Adipocyte (in vitro differentiated cells): Measurements from ENCODE around the gene SDR42E1.
A peak's percentile ranks its signal among the peaks of the same experiment; 100 is the strongest.
"Not testable (repeated sequence)": the region's sequence is repeated elsewhere in the genome, so short reads cannot be mapped to it uniquely, and the experiment has no call there.

Source experiments
- DNase-seq: peaks from one replicate; pipeline ENCODE4 v3.0.0-alpha.2; 2015; ENCODE audit warnings: low read depth
- H3K27me3 ChIP-seq: replicated peaks from 2 replicates; pipeline ENCODE4 v1.7.0; 2013; ENCODE audit warnings: mild to moderate bottlenecking, low read length, moderate library complexity; ENCODE audit not compliant: control insufficient read depth, insufficient read depth
- H3K36me3 ChIP-seq: 2 replicates; pipeline ENCODE4 v1.7.0; 2013; ENCODE audit warnings: low read length, mild to moderate bottlenecking, moderate library complexity; ENCODE audit not compliant: control insufficient read depth, insufficient read depth, severe bottlenecking
- H3K4me1 ChIP-seq: 2 replicates; pipeline ENCODE4 v1.7.0; 2013; ENCODE audit warnings: mild to moderate bottlenecking, low read length, moderate library complexity; ENCODE audit not compliant: control insufficient read depth, insufficient read depth
- H3K4me3 ChIP-seq: 2 replicates; pipeline ENCODE4 v1.7.0; 2013; ENCODE audit warnings: mild to moderate bottlenecking, low read length, moderate library complexity
- H3K9ac ChIP-seq: 2 replicates; pipeline ENCODE4 v1.7.0; 2013; ENCODE audit warnings: mild to moderate bottlenecking, low read length, moderate library complexity
- H3K9me3 ChIP-seq: 2 replicates; pipeline ENCODE4 v1.7.0; 2013; ENCODE audit warnings: mild to moderate bottlenecking, low read length, moderate library complexity; ENCODE audit not compliant: control insufficient read depth

SDR42E1 gene

GRCh38 chr16:81997738-81998137 lies 13.5 kb downstream of the SDR42E1 start:
- Histone ChIP-seq H3K9ac (no peak overlapping the region), H3K4me1 (peaks cover 17% of the 10 kb centered on the region), H3K4me3 (no peak overlapping the region), H3K9me3 (no peaks in the 10 kb centered on the region), H3K36me3 (no peaks in the 10 kb centered on the region), H3K27me3 (peaks cover 2% of the 10 kb centered on the region)
- peak; percentile 84 for DNase-seq

- peak; percentile 32 for DNase-seq
- H3K4me1 ChIP-seq, result peaks cover 17% of the 10 kb centered on the region
- H3K27me3 ChIP-seq, result no peaks in the 10 kb centered on the region
- no peak overlapping the region for H3K9ac ChIP-seq
- H3K4me3 ChIP-seq, result no peak overlapping the region
- H3K36me3 ChIP-seq, result no peaks in the 10 kb centered on the region
- H3K9me3 ChIP-seq, result no peaks in the 10 kb centered on the region
These were observed 14.4 kb downstream of the SDR42E1 start for GRCh38 chr16:81996664-81997509.

DNA sequence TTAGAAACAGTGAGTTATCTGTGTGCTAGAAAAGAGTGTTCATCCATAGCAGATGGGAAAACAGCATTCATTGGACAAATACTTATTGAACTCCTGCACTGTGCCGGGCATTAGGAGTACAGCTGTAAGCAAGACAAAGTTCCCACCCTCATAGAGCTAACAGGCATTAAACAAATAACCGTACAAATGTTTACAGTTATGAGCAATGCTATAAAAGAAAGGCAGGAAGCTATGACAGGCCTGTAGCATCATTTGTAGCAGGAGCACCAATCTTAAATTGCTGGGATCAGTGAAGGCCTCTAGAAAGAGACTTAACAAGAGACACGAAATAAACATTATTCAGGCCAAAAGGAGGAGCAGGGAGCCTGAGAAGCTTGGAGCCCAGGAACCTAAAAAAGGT lies 15.6 kb downstream of the SDR42E1 start:
- Histone ChIP-seq H3K27me3 (no peaks in the 10 kb centered on the region), H3K4me1 (peaks cover 17% of the 10 kb centered on the region), H3K36me3 (no peaks in the 10 kb centered on the region), H3K4me3 (no peak overlapping the region), H3K9me3 (no peaks in the 10 kb centered on the region), H3K9ac (no peak overlapping the region)
- DNase-seq, result no peak

DNA sequence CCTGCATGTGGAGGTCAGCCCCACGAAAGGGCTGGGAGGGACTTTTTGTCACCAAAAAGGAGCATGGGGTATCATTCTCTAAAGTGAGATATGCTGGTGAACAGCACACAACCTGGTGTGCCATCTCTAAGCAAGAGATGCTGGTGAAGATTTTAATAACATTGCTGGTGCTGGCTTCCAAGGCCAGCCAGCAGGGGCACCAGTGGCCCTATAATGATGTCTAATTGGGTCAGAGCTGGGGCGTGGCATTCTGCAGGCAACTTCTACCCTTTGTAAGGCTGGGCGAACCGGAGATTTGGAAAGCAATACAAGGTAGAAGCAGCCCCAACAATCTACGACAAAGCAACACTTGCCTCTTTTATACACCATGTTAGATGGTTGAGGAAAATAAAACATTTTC lies 16.8 kb downstream of the SDR42E1 start:
- Histone ChIP-seq H3K27me3 (no peaks in the 10 kb centered on the region), H3K36me3 (no peaks in the 10 kb centered on the region), H3K9ac (no peak overlapping the region), H3K9me3 (no peaks in the 10 kb centered on the region), H3K4me3 (no peak overlapping the region), H3K4me1 (peaks cover 17% of the 10 kb centered on the region)
- DNase-seq, result no peak

GRCh38 chr16:81992859-81993258 lies 18.4 kb downstream of the SDR42E1 start:
- Histone ChIP-seq H3K36me3 (no peaks in the 10 kb centered on the region), H3K9ac (no peak overlapping the region), H3K4me1 (peaks cover 12% of the 10 kb centered on the region), H3K27me3 (no peaks in the 10 kb centered on the region), H3K4me3 (no peak overlapping the region), H3K9me3 (no peaks in the 10 kb centered on the region)
- DNase-seq, result no peak

DNA sequence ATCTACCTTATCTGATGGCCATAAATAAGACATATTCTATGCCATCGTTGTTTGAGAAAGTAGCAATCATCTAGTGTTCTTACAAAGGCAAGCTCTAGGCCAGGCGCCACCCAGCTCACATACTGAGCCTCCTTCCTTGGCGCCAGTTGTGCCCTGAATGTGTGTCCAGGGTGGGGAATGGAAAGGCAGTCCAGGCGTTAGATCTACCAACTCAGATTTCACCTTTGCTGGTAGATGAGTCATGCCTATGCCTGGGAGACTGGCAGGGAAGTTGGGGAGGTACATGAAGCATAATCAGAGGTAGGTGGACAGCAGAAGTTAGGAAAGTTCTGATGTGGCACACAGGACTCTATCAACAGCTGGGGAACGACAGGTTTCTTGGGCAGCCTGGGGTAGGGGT lies 23.6 kb downstream of the SDR42E1 start:
- no peaks in the 10 kb centered on the region for H3K27me3 ChIP-seq
- no peak overlapping the region for H3K4me3 ChIP-seq
- no peaks in the 10 kb centered on the region for H3K9me3 ChIP-seq
- no peak overlapping the region for H3K9ac ChIP-seq
- H3K36me3 ChIP-seq, result no peaks in the 10 kb centered on the region
- DNase-seq, result no peak
- H3K4me1 ChIP-seq, result no peaks in the 10 kb centered on the region

- DNase-seq, result no peak
- H3K4me3 ChIP-seq, result no peak overlapping the region
- H3K9ac ChIP-seq, result no peak overlapping the region
- no peaks in the 10 kb centered on the region for H3K36me3 ChIP-seq
- no peaks in the 10 kb centered on the region for H3K4me1 ChIP-seq
- H3K27me3 ChIP-seq, result no peaks in the 10 kb centered on the region
- H3K9me3 ChIP-seq, result no peaks in the 10 kb centered on the region
These were observed 24.1 kb downstream of the SDR42E1 start for GRCh38 chr16:81987121-81987520.

GRCh38 chr16:81977335-81977942 lies 33.8 kb downstream of the SDR42E1 start:
- H3K9me3 ChIP-seq, result peaks cover 16% of the 10 kb centered on the region
- H3K9ac ChIP-seq, H3K4me3 ChIP-seq, DNase-seq, H3K27me3 ChIP-seq, H3K4me1 ChIP-seq, H3K36me3 ChIP-seq: not testable (repeated sequence)

GRCh38 chr16:81975637-81976036 lies 35.6 kb downstream of the SDR42E1 start:
- peaks cover 31% of the 10 kb centered on the region for H3K9me3 ChIP-seq
- no peak for DNase-seq

GRCh38 chr16:81973737-81974136 lies 37.5 kb downstream of the SDR42E1 start:
- Histone ChIP-seq H3K9ac (no peak overlapping the region), H3K27me3 (no peaks in the 10 kb centered on the region), H3K36me3 (no peaks in the 10 kb centered on the region), H3K9me3 (peaks cover 37% of the 10 kb centered on the region), H3K4me1 (no peaks in the 10 kb centered on the region), H3K4me3 (no peak overlapping the region)
- DNase-seq, result no peak

More at GRCh38 chr16:81975637-81976036, 35.6 kb downstream of the SDR42E1 start:
- H3K27me3 ChIP-seq, result no peaks in the 10 kb centered on the region
- no peak overlapping the region for H3K4me3 ChIP-seq
- no peaks in the 10 kb centered on the region for H3K4me1 ChIP-seq
- H3K9ac ChIP-seq, result no peak overlapping the region
- no peaks in the 10 kb centered on the region for H3K36me3 ChIP-seq

GRCh38 chr16:81971853-81972252 lies 39.4 kb downstream of the SDR42E1 start:
- peaks cover 38% of the 10 kb centered on the region for H3K9me3 ChIP-seq
- H3K9ac ChIP-seq, result no peak overlapping the region

More at GRCh38 chr16:81971853-81972252, 39.4 kb downstream of the SDR42E1 start:
- DNase-seq, result no peak
- H3K4me1 ChIP-seq, result no peaks in the 10 kb centered on the region
- no peaks in the 10 kb centered on the region for H3K27me3 ChIP-seq
- no peaks in the 10 kb centered on the region for H3K36me3 ChIP-seq
- no peak overlapping the region for H3K4me3 ChIP-seq
